NCI-H146 treated with DMSO at 0.1 percent for 48 hours (cell line): ENCODE results near the gene LRIG2.
"Not testable (repeated sequence)": the region's sequence is repeated elsewhere in the genome, so short reads cannot be mapped to it uniquely, and the experiment has no call there.

Experiments
- DNase-seq: peaks from one replicate; lab custom pipeline; 2025; ENCODE audit not compliant: unreplicated experiment; lab: John Stamatoyannopoulos, UW

LRIG2 gene

DNA sequence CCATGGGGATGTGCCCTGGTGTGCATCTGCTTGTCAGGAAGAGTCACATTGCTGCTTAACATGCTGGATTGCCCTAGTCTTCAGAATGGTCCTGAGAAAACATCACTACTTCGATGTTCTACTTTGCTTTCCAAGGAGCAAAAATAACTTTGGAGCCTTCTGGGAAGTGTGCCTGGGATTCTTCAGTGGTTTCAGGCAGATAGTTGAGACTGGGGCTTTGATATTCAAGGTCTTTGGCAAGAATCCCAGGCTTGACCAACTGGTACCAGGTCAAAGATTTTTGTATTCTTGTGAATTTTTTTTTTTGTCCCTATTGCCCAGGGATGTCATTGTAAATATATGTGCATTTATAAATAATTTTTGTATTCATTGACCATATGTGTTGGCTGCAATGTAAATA is 51.4 kb downstream of the LRIG2 start:
- no peak for DNase-seq

DNA sequence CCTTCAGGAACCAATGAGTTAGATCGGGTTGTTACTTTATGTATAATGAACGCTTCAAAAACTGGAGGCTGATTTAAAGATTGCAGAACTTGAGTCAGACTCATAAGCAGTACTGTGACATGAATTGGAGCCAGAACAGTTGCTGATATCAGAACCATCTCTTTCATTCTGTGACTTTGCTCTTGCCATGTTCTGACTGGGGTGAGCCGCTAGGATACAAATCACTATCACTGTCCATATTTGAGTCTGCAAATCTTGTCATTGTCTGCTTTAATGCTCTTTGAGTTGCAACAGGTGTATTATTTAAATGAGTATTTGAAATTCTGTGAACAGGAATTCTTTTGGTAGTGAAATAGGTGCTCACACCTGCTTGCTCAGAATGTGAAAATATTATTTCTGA is 52.5 kb downstream of the LRIG2 start:
- DNase-seq, result no peak

DNA sequence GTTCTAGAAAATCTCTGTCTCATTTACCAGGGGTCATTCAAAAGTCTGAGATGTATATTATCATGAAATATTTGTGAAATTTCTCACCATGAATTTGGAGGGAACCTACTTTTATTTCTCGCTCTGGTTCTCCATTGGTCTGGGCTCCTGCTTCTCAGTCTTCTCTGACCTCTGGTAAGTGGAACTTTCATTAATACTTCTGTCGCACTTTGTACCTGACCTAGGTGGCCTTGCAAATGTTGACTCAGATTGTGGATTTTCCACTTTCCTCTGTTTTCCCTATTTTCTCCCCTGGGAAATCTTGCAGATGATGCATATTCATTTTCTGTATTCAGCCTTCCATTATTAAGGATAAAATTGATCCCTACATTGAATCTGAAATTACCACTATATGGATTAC is 53.2 kb downstream of the LRIG2 start:
- DNase-seq, result no peak

DNA sequence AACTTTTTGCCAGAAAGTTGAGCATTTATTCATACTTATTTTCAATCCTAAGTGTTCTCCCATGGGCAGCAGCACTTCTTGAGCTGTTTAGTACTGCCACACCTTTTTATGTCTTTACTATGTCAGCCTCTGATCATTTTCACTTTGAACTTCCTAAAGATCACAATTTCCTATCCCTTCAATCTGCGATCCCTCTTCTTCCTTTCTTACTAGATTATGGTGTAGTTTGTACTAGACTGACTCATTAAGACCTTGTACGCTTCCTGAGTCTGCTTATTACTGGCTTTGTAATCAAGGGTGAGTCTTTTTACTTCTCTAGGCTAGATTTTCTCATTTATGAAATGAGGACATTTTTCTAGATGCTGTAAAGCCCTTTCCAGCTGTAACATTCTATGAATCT is 55.1 kb downstream of the LRIG2 start:
- DNase-seq, result no peak

DNA sequence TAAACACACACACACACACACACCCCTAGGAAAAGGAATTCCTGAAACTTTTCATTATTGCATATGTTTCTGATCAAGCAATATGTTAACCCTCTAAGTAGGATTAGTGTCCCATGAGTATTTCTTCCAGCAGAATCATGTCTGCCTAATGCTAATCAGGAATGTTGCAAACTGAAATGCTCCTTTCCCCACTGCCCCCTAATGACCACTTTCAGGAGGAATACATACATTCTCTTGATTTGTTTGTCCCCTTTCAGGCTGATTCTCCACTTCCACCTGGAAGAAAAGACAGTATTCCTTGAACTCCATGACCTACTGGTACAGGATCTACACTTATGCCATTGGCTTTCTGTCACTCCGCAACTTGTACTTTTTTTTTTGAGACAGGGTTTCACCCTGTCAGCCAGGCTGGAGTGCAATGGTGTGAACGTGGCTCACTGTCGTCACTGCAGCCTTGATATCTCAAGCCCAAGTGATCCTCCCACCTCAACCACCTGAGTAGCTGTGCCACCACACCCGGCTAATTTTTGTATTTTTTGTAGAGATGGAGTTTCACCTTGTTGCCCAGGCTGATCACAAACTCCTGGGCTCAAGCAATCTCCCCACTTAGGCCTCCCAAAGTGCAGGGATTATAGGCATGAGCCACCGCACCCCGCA is 56.7 kb downstream of the LRIG2 start:
- no peak for DNase-seq

DNA sequence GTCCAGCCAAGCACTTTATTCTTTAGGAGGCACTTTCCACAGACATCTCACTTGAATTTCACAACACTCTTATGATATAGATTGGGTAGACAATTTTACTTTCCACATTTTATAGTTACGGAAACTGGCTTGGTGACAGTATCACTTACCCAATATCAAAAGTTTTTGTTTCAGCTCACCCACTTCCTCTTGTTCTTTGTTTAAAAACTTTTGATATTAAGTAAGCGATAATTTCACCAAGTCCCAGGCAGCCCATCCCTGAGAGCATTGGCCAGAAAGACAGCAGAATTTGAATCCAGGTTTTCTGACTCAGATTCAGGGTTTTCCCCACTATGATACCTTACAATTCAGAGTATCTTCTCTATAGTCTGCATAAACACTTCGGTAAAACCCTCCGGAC is 60.0 kb downstream of the LRIG2 start:
- no peak for DNase-seq

DNA sequence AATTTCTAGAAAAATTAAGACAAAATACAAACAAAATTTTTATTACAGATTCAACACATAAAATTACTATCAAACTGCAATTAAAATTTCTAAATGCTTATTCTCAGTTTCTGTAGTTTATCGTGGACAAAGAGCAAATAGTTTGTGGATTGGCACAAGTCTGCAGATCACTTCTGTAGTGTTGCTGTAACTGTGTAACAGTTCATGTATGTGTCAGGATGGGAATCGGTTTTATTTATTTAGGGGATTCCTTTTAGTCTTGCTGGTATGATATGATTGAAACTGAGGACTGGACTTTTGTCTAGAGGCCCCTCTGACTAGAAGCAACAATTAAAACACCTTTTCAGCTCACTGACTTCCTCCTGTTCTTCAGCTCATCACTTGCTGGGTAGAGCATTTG is 60.8 kb downstream of the LRIG2 start:
- no peak for DNase-seq

DNA sequence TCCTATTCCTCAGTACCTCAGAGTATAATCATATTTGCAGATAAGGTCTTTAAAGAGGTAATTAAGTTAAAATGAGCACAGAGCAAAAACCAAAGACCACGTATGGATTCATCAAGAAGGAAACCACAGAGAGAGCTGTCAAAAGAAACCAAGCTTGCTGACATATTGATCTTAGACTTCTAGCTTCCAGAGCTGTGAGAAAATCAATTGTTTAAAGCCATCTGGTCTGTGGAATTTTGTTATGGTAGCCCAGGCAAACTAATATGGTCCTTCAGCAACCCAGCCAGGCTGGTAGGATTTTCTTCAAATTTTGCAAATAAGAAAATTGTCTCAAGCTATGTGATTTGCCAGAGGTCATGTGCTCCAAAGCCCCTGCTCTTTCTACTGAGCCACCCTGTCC is 62.5 kb downstream of the LRIG2 start:
- no peak for DNase-seq

DNA sequence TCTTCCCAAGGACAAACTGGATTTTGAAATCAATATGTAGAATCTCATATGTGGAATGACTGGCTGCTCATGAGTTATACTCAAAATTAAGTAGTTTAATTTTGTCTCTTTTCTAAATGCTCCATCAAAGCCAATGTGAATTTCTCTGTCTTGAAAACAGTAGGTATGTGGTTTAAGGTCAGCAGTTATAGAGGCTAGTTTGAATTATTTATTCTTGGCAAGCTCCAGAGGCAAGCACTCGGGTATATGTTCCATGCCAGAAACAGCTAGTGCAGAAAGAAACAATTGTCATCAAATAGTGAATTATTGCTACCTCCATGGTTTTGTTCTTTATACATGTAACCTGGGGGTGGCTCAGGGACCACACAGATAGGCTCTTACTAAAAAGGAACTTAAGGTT is 63.5 kb downstream of the LRIG2 start:
- DNase-seq, result no peak

DNA sequence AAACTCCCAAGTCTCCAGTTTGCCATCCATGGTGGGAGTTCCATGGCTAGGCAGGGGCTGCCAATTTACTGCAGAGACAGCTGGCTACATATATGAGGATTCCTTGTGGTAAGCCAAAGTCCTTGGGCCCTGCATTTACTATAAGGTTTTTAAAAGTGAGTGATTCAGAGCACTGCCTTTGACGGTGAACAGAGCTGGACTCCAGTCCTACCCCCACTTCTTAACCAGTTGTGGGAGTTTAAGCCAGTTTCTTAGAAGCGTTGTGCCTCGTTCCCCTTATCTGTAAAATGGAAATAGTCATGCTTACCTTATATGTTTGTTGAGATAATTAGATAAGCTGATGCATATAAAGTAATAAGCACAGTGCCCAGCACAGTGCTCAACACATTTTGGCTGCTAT is 64.6 kb downstream of the LRIG2 start:
- no peak for DNase-seq

DNA sequence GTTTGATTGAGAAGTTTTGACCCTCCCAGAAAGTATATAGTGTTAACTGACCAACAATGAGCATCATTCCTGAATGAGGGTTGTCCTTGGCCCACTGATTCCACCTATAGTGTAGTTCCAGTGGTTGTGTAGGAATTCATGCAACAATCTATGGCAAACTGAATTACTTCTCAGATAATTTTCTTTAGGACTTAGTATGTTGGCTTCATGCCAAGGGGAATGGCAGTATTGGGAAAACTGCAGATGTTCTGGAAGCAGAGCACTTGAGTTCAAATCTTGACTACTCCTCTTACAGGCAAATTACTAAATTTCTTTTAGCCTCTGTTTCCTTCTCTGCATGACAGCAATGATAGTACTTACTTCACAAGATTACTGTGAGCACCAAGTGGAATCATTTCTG is 65.8 kb downstream of the LRIG2 start:
- no peak for DNase-seq

DNA sequence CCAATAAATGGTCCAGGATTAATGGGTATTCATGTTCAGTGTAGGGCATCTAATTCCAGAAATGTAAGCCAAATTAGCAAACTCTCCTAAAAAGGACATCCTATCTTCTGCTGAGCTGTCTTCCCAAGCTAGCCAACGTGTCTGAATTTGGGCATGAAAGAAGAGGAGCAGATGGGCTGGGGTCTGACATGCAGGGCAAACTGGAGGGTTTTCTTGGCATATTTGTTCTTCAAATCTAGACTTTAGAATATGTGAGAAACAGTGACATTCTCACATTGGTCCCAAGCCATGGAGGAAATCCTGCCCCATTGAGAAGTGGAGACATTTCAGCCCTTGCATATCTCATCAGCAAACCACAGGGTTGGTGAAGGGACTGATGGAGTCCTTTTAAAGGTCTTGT is 67.2 kb downstream of the LRIG2 start:
- no peak for DNase-seq

DNA sequence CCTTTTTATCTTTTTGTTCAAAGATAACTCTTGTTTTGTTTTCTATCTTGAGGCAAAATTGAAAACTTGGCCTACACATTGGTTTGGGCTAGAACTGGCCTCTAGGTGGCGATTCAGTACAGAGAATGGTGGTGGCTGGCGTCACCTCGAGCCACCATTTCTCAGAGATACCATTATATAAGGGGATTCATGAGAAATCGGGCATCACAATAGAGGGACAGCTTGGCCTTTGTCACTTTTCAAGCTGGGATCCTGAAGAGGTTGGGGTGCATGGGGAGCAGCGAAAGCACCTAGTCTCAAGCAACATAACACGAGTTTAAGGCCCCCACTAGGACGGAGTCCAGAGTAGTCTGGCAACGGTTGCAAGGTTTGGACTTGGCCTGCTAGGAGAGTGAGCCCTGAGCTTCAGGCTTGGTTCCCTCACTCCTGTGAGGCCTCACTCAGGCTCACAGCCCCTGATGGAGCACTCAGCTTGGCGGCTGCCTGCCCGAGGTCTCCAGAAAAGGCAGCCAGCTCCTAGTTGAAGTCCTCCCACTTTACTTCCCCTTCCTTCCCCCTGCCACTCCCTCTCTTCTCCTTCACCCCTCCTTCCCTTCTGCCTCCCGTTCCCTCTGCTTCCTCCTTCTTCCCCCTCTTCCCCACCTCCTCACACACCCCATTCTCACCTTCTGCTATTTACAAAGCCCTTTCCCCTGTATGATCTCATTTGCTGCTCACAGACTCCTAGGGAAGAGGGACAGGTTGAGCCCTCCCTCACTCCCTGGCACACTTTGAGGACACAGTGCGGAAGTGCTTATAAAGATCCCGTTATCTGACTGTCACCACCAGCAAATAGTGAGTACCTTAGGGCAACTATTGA is 67.8 kb downstream of the LRIG2 start:
- peak; percentile 37 for DNase-seq

DNA sequence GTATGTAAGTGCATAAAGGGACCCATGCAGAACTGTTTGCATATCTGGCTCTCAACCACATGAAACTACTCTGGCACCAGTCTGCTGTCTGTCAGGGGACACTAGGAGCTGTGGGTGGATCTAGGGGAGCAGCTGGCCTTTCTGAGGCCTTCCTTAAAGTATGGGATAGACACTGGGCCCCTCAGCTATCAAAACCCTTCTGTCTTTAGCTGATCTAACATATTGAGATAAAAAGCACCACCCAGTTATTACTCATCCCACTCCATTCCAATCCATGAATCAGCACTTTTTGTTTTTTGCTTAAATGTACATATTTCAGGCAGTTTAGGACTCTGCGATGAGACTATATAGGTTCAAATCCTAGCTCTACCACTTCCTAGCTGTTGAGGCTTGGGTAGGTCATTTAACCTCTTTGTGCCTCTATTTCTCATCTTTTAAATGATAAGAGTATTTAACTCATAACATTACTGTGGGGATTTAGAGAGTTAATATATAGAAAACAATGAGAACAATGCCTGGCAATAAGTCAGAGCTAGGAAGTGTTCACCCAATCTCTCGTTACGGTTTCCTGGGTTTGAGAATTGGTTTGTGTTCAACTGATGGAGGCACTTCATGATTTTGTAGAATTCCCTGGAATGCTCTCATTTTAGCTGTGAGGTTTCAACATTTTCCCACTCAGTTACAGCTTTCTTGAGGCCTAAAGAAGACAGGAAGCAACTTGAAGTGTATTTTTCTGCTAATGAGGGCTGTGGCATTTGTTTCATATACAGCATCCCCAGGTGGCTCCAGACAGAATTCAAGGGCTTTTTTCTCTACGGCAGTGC is 68.9 kb downstream of the LRIG2 start:
- DNase-seq, result no peak

DNA sequence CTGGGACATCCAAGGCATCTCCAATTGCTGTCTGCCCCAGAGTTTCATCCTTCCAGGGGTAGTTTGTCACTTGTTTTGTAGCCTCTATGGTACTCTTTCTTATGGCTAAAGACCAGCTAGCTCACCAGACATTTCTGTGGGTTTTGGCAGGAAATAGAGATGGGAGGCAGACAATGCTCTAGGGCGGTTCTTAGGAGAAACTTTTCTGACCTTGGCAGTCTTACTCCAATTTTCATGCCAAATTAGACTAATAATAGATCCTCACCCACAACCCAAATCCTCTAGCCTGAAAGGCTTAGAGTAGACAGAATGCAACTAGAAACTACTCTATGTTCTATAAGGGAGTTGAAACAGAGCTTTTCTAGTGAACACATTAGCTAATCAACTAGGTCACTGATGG is 69.8 kb downstream of the LRIG2 start:
- DNase-seq, result no peak

DNA sequence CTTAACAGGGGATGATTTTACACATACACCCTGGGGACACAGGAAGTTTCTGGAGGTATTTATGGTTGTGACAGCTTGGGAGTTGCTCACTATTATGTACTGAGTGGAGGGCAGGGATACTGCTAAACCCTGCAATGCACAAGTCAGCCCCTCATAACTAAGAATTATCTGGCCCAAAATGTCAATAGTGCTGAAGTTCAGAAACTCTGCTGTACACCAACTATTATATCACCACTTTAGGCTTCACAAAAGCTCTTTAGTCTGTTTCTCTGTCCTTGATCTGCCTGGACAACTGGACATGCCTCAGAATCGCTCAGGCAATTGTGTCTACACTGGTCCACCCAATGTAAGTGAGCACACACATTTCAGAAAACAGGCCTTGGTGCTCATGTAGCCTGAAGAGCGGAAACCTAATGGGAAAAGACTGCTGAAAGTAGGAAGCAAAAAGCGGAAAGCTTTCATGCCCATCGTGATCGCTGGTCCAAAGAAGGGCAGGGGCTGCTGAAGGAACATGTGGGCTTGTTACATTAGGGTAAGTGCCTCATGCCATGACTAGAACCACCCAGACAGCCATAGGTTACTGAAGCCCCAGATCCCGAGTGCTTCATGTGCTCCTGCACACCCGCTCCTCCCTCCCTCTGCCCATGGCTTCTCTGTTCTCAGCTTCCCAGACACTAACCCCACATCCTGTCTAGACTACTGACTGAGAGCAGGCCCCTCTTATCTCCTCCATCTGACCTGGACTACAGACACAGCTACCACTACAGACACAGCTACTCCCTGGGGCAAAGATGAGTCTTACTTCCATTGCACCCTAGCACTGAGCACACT is 73.5 kb downstream of the LRIG2 start:
- no peak for DNase-seq

DNA sequence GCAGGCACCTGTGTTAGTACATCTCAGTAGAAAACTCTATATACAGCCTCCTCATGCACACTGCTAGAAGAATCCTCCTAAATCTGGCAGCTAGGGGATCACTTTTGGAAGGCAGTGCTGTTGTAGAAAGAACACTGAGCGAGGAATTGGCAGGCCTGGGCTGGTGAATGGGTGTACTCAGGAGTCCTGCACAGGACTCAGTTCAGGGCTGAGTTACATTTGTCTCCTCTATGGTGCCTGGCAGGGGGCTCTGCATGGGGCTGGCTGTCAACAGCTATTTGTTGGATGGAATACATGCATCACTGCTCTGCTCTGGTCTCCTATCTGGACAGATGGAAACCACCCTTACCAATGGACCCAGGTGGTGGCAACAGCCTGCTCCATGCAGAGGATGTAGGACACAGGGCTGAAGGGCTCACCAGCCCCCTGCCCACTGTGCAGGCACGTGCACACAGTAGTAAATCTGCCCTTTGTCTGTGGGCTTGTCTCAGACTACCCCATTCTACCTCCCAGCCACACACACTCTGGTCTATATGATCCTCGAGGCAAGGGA is 74.2 kb downstream of the LRIG2 start:
- no peak for DNase-seq

DNA sequence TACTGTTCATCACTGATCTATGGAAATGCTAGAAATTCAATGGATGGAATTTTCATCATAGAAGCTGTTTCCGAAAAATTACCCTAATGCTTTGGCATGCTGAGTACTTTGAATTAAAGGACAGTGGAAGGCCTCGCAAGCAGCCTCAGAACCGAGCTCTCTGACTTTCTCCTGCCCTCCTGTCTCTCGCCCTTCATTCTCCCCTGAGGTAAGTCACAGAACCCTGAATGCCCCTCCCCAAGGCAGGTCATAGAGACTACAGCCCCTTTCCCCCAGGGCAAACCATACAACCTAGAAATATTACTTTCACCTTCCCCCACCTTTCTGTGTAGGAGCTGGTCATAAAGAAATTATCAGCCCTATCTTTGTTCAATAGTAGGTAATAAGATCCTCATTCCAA is 74.8 kb downstream of the LRIG2 start:
- no peak for DNase-seq

DNA sequence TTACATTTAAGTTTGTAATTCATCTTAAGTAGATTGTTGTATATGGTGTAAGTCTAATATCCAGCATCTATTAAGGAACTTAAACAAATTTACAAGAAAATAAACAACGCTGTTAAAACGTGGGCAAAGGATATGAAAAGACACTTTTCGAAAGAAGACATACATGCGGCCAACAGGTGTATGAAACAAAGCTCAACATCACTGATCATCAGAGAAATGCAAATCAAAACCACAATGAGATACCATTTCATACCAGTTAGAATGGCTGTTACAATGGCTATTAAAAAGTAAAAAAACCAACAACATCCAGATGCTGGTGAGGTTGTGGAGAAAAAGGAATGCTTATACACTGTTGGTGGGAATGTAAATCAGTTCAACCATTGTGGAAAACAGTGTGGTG is 77.5 kb downstream of the LRIG2 start:
- not testable (repeated sequence) for DNase-seq

DNA sequence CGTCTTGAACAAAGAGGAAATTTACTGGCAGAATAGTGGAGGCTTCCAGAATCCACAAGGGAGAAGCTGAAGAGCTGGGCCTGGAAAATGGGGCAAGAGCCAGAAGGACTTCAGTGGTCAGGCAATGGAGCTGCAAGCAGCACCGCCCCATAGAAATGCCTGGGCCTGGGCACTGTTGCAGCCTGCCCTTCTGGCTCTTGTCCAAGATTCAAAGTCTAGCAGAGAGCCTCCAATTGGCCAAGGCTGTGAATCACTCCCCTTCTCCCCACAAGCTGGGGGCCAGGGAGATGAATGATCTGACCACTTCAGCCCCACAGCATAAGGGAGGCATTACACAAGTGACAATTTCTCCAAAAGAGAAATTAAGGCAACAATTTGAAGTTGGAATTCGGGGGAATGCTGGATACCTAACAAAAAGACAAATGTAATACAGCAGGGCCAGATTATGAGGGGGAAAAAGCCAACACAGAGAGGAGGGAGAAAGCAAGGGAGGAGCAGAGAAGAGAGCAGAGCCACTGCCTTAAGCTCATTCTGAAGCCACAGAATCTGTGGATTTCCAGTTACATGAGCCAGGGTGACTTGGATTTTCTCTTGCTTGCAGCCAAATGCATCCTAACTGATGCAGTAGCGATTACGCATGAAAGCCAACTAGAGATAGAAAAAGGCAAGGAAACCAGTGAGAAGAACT is 80.3 kb downstream of the LRIG2 start:
- peak; percentile 9 for DNase-seq
